Ovary (tissue), 9 donors: ENCODE measurements around the gene MYO1A. TPM values are rescaled to one million over a fixed set of nuclear protein-coding genes. Genes with fewer than 3 reads are reported as not detected.
A peak's percentile ranks its signal among the peaks of the same experiment; 100 is the strongest.

Experiments used
- DNase-seq, 5 donors: peaks; one replicate each; pipeline ENCODE4 v3.0.0-alpha.2; 2019 to 2020
- H3K27ac ChIP-seq, 2 donors: fragments of 200-600 bp; one replicate each; pipeline versions ENCODE4 v1.5.1 to v1.8.0; 2019 to 2022
- H3K27me3 ChIP-seq: fragments of 200-600 bp; one replicate; pipeline ENCODE4 v1.8.0; 2022
- H3K36me3 ChIP-seq: fragments of 200-600 bp; sonication (generic); one replicate; pipeline ENCODE4 v1.5.1; 2019
- H3K4me1 ChIP-seq: one replicate; pipeline ENCODE4 v1.8.1; 2013; ENCODE audit warnings: mild to moderate bottlenecking, moderate library complexity; ENCODE audit not compliant: insufficient read depth
- H3K4me3 ChIP-seq: fragments of 200-600 bp; sonication (generic); one replicate; pipeline ENCODE4 v1.5.1; 2017
- H3K9me3 ChIP-seq, 2 donors: fragments of 200-600 bp in 1 of 2; sonication (generic) in 1 of 2; one replicate each; pipeline versions ENCODE4 v1.5.1 to v1.8.1; 2013 to 2019; ENCODE audit warnings: mild to moderate bottlenecking in 1 of 2, moderate library complexity in 1 of 2
- EP300 ChIP-seq: sonication (generic); formaldehyde crosslinking; IDR thresholded peaks from one replicate; pipeline ENCODE4 v1.6.1; 2017; ENCODE audit warnings: antibody characterized with exemption
- POLR2A ChIP-seq: fragments of 450-650 bp; IDR thresholded peaks from one replicate; pipeline ENCODE4 v1.6.1; 2017; ENCODE audit warnings: antibody characterized with exemption, mild to moderate bottlenecking, moderate library complexity
- WGBS, 3 donors: extraction: QIAGEN DNeasy Blood & Tissue Kit in 1 of 3; methylation state at CpG; one replicate each; pipeline versions ENCODE4 v1.1.5 to v1.1.7; 2013 to 2017; 5-methylcytosine and 5-hydroxymethylcytosine counted together
- intact Hi-C, 4 donors: fragments of 100-400 bp; cut with DNase I; formaldehyde crosslinking; loops; one replicate each; pipeline versions ENCODE4 v1.11.0 to v1.15.1; 2022 to 2023
- polyA plus RNA-seq, 2 donors: library from polyadenylated mRNA; stranded (reverse); fragments of 200-250 nt in 1 of 2; fragments of 350-450 nt in 1 of 2; fragmentation: Illumina TruSeq in 1 of 2; extraction: RNeasy Lipid Tissue Mini Kit (QIAGEN cat#74804) in 1 of 2; gene quantifications; one replicate each; pipeline ENCODE4 v1.2.3, GENCODE V29; 2013 to 2014
- total RNA-seq, 7 donors: library from RNA; depleted of rRNA in 2 of 7; stranded (reverse); fragments of >200 nt in 2 of 7; fragmentation: NEBNext Ultra II Directional in 3 of 7; extraction: Animal tissue kit (Norgen Biotek cat#: 25700) in 3 of 7; gene quantifications; one replicate each; pipeline versions ENCODE4 v1.1.0 to v1.2.4, GENCODE V29; 2016 to 2023
- TF ChIP-seq, protein P1 (sequence below), 3 donors: fragments of 450-650 bp in 2 of 3; fragments of 200-600 bp in 1 of 3; IDR thresholded peaks; one replicate each; pipeline versions ENCODE4 v1.5.1 to v1.8.0; 2016 to 2022; ENCODE audit warnings: antibody characterized with exemption in 3 of 3, mild to moderate bottlenecking in 1 of 3
- donor health status: DM: no; HTN: no; CAD: no; lungs with moderate emphysema.
- donor health status: DM: no; HTN: no; CAD: no.
- donor health status: Bipolar disorder and iron deficiency.
- donor health status: DM: yes; HTN: yes; CAD: no.
- donor health status: DM: no; HTN: no; CAD: no.
- donor health status: DM: yes; HTN: yes; CAD: no.

Gene MYO1A
- total and polyA plus RNA-seq, 9 donors: 0.08 to 2.6 (median 0.23) TPM; not detected in 2

DNA sequence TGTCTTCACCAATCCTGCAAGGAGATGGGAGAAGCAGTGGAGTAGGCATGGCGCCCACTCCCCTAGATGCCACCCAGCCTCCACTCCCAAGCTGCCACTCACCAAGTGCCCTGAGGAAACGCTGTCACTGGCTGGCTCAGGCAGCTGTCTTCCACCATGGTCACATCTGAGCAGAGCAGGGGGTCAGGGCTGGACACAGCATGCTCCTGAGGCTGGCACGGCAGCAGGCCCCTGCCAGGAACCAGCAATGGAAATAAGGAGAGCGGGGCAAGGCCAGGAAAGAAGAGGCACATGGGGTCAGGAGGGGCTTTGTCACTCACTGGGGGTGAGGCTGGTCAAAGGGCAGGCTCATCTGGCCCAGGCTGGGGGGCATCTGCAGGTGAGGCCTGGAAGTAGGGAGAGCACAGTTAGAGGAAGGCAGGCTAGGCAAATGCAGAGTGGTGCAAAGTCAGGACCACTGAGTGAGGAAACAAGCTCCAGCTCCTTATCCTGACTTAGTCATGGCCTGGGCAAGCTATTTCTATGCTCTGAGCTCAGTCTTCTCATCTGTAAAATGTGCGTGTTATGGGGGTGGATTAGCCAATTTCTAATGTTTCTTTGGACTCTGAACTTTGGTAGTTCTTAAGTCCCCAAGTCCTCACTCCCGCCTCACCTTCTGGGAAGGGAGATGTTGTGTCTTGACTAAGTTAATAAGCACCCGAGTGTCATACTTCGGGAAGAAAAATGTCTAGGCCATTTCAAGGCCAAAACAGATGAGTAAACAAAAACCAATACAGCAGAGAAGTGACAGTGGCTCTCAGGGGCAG lies 47.0 kb upstream of the MYO1A start:
- no peak overlapping the region for H3K27ac ChIP-seq
- 65 to 77% (median 75%) methylated on average over 8 of the region's 8 CpGs for WGBS, 3 donors
- TF ChIP-seq POLR2A: no peak
- TF ChIP-seq, protein P1, sequence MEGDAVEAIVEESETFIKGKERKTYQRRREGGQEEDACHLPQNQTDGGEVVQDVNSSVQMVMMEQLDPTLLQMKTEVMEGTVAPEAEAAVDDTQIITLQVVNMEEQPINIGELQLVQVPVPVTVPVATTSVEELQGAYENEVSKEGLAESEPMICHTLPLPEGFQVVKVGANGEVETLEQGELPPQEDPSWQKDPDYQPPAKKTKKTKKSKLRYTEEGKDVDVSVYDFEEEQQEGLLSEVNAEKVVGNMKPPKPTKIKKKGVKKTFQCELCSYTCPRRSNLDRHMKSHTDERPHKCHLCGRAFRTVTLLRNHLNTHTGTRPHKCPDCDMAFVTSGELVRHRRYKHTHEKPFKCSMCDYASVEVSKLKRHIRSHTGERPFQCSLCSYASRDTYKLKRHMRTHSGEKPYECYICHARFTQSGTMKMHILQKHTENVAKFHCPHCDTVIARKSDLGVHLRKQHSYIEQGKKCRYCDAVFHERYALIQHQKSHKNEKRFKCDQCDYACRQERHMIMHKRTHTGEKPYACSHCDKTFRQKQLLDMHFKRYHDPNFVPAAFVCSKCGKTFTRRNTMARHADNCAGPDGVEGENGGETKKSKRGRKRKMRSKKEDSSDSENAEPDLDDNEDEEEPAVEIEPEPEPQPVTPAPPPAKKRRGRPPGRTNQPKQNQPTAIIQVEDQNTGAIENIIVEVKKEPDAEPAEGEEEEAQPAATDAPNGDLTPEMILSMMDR (IDR thresholded peaks at IDR 0.05): no peak
- no peak for TF ChIP-seq EP300
- intact Hi-C loops: no loop called here
- no peak overlapping the region for H3K4me3 ChIP-seq
- H3K27me3 ChIP-seq: no peaks in the 10 kb centered on the region
- DNase-seq: peak in 2 of 5 donors; percentile 20 to 23
- H3K36me3 ChIP-seq: no peaks in the 10 kb centered on the region
- peaks cover 15% of the 10 kb centered on the region for H3K4me1 ChIP-seq
- no peaks in the 10 kb centered on the region for H3K9me3 ChIP-seq

DNA sequence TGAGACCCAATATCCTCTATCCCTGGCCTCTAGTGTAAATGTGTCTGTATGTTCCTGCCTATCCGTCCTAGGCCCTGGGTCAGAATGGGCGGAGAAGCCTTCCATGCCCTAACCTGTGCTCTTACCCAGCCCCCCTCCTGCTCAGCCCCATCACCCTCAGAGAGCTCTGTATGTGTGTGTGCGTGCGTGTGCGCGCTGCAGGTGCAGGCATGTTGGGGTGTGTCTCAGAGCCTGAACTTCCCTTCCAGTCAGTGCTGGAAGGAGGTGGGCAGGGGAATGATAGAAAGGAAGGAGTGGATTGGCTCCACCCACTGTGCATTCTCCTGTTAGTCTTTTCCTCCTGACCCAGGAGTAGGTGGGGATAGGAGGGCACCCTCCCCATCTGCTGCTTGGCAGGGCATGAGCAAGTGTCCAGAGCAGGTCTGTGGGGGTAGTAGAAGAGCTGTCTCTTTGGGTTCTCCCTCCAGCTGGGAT lies 46.2 kb upstream of the MYO1A start:
- 73 to 87% (median 75%) methylated on average over 6 of the region's 6 CpGs for WGBS, 3 donors
- H3K27me3 ChIP-seq: no peaks in the 10 kb centered on the region
- no peaks in the 10 kb centered on the region for H3K9me3 ChIP-seq
- H3K4me1 ChIP-seq: peaks cover 19% of the 10 kb centered on the region
- no peak overlapping the region for H3K4me3 ChIP-seq
- H3K27ac ChIP-seq: no peak overlapping the region
- no peak for TF ChIP-seq EP300
- no peak for TF ChIP-seq POLR2A
- TF ChIP-seq, protein P1 (IDR thresholded peaks at IDR 0.05): no peak
- intact Hi-C loops: no loop called here
- no peaks in the 10 kb centered on the region for H3K36me3 ChIP-seq
- DNase-seq: peak in 2 of 5 donors; percentile 25 to 33

DNA sequence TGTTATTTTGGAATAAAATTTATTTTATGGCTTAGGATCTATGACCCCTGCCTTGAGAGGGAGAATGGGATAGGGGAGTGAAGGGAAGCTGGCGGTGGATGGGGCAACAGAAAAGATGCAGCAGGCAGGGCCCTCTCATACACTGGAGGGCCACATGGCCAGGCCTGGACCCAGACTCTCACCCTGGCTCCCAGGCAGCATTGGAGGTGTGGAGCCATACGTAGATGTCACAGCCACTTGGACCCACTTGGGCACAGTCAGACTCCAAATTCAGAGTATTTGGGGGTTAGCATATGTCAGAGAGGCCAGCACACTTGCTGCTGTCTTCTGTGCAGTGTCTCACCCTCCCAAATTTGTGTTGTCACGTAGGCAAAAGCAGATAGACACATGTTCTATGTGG lies 45.5 kb upstream of the MYO1A start:
- Histone ChIP-seq H3K27me3 (no peaks in the 10 kb centered on the region), H3K27ac (no peak overlapping the region), H3K9me3 (no peaks in the 10 kb centered on the region), H3K36me3 (no peaks in the 10 kb centered on the region), H3K4me3 (no peak overlapping the region), H3K4me1 (peaks cover 25% of the 10 kb centered on the region)
- no peak for TF ChIP-seq EP300
- TF ChIP-seq POLR2A: no peak
- TF ChIP-seq, protein P1 (IDR thresholded peaks at IDR 0.05): no peak
- WGBS, 3 donors: 76 to 80% (median 77%) methylated on average over 3 of the region's 3 CpGs
- peak in 3 of 5 donors; percentile 15 to 31 (median 21) for DNase-seq
- intact Hi-C loops: no loop called here

GRCh38 chr12:57094208-57095160 lies 44.6 kb upstream of the MYO1A start:
- peak overlapping the region; percentile 42 to 87 for H3K27ac ChIP-seq
- H3K9me3 ChIP-seq: no peaks in the 10 kb centered on the region
- H3K36me3 ChIP-seq: no peaks in the 10 kb centered on the region
- WGBS, 3 donors: 29 to 34% (median 30%) methylated on average over 15 of the region's 15 CpGs
- no peaks in the 10 kb centered on the region for H3K27me3 ChIP-seq
- H3K4me1 ChIP-seq: peaks cover 25% of the 10 kb centered on the region
- intact Hi-C loops: no loop called here
- TF ChIP-seq, protein P1 (IDR thresholded peaks at IDR 0.05): no peak
- no peak for TF ChIP-seq POLR2A
- no peak for TF ChIP-seq EP300
- H3K4me3 ChIP-seq: no peak overlapping the region
- peak in 2 of 5 donors; percentile 34 to 51 for DNase-seq
